ENCODE data around the gene MRE11.

GRCh38 chr11:94417386-94417987 is 76.2 kb downstream of the MRE11 start:
- peak; percentile 72 for TF ChIP-seq CTCF (conservative IDR thresholded peaks at IDR 0.05; ENCODE audit: low read length)
- TF ChIP-seq EZH2phosphoT487 (IDR thresholded peaks at IDR 0.05; ENCODE audit: borderline replicate concordance, low read depth, low read length) = no peak

Measured in OCI-LY7 (cell line).